Central memory CD4-positive, alpha-beta T cell (primary cell): ENCODE data around the gene ENTREP1.
"Not testable (repeated sequence)": the region's sequence is repeated elsewhere in the genome, so short reads cannot be mapped to it uniquely, and the experiment has no call there.

Source experiments
- DNase-seq: peaks from one replicate; pipeline ENCODE4 v3.0.0; 2022

ENTREP1 gene

DNA sequence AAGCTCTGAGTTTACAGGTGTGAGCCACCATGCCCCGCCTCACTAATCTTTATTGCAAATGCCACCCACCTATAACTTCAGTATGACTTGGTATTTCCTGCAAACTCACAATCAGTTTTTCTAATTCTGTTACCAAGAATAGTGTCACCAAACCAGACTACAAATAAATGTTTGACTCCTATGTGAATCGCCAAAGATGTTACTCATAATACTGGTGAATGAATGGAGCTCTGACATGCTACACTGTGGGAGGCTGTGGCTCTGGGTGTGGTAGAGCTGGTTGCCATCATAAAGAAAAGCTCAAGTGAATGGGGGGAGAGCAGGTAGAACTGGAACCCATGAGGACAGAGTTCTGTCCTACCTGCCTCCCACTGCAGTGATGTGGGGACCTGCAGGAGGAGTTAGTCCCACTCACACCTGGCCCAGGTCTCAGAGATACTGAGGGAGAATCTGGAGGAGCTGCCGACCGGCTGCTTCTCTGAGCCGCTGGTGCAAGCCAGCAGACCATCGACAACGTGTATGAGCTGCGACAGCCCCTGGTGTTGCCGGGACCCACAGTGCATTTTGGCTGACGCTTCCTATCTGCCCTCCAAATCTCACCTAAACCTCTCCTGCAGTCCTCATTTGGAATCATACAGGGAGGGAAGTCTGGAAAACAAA, 95.7 kb downstream of the ENTREP1 start:
- DNase-seq, result no peak

GRCh38 chr9:69421908-69422801, 97.1 kb downstream of the ENTREP1 start:
- peak; percentile 33 for DNase-seq

DNA sequence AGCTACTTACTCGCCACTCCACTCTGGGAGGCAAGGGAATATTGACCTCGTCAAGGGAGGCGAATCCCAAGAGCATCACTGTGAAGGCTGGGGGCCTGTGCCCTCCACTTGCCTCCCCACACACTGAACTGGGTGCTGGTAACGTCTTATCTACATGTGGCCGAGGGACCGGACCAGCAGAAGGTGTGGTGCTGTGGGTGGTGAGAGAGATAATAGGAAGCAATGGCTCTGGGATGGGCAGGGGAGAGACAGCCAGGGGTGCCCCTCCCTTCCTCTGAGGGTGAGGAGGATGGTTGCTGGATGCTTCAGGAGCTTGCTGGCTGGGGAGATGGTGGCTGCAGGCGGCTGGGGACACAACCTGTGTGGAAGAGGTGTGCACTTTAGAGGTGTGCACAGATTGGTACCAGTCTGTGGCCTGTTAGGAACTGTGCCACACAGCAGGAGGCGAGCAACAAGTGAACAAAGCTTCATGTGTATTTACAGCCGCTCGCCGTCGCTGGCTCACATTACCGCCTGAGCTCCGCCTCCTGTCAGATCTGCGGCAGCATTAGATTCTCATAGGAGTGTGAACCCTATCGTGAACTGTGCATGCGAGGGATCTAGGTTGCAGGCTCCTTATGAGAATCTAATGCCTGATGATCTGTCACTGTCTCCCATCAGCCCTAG, 100.3 kb downstream of the ENTREP1 start:
- no peak for DNase-seq

- DNase-seq, result no peak
Observed at GRCh38 chr9:69427286-69427685, 102.3 kb downstream of the ENTREP1 start.

DNA sequence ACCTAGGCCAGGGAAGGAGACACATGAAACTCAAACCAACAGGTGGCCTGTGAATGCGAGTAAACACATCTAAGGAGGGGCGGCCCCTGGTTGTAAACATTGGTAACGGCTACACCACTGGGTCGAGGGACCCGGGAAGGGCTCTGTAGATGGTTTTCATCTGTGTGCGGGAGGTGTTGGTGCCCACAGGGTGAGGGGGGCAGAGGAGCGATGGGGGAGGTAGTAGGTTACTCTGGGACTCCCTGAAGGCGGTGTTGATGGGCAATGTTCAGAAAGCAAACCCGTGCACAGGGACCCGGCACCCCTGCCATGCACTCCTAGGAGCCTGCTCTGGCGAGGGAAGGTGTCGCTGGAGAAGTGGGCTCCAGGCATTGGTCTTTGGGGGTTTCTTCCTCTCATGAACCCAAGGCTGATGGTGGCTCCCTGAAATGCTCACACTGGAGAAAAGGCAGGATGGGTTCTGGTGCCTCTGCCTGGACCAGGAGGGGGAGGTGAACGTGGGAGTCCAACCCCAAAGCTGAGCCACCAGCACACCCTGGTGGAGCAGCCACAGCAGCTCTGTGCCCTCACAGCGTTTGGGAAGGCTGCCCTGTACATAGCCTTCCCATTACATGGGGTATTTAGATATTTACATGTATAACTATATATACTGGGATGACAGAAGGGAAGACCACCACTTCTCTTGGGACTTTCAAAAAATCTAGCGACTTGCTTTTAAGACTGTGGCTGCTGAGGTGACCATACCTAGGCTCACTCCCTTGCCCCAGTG, 103.2 kb downstream of the ENTREP1 start:
- no peak for DNase-seq

GRCh38 chr9:69429281-69429680, 104.3 kb downstream of the ENTREP1 start:
- DNase-seq, result no peak

DNA sequence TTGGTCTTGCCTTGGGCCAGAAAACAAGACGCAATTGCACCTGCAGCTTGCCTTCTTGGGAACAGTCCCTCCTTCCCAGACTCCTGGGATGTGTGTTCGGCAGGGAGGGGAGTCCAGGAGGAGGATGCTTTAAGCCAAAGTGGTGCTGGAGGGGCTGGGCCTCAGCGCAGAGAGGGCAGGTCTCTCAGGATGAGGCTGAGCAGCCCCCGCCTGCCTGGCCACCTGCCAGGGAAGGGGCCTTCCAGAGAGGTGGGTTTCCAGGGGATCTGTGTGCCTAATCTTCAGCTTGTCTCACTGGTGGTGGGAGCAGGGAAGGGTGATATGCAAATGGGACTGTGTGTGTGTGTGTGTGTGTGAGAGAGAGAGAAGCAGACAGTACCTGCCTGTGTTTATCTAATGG, 105.2 kb downstream of the ENTREP1 start:
- no peak for DNase-seq

GRCh38 chr9:69431203-69431602, 106.2 kb downstream of the ENTREP1 start:
- no peak for DNase-seq

DNA sequence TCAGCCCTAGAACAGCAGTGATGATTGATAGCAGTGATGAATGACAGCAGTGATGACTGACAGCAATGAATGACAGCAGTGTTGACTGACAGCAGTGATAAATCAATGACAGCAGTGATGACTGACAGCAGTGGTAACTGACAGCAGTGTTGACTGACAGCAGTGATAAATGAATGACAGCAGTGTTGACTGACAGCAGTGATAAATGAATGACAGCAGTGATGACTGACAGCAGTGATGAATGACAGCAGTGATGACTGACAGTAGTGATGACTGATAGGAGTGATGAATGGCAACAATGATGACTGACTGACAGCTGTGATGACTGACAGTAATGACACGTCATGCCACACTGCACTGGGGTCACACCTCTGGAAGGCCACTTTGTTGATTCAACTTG, 106.8 kb downstream of the ENTREP1 start:
- DNase-seq, result no peak

GRCh38 chr9:69432623-69433022, 107.6 kb downstream of the ENTREP1 start:
- DNase-seq, result no peak

DNA sequence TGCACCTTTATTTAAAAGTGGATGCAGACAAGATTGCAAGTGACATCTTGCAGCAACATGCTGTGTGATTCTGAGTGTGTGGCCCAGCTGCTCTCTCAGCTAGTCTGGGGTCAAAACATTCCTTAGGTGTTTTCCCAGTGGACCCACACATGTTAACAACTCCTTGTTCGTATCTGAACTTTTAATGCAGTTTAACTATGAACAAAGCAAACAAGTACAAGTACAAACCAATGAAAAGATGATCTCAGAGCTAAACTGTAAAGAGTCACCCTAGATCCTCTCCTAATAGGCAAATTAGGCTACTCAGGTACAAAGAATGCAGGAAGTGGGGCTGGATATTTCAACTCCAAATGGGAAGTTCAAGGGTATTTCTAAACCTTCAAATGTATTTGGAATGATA, 108.4 kb downstream of the ENTREP1 start:
- no peak for DNase-seq

DNA sequence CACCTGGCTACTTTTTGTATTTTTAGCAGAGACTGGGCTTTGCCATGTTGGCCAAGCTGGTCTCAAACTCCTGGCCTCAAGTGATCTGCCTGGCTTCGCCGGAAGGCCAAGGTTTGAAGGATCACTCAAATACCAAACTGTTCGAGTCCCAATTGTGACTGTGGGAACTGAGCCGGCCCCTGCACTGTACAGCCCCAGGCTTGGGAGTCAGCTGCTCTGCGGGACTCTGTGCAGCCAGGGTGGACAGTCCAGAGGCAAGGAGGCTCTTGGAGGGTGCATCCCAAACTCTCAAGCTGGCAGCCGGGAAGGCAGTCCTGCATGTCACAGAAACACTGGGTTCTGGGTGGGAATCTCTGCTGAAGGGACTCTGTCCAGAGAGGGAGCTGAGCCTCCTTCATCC, 109.0 kb downstream of the ENTREP1 start:
- no peak for DNase-seq

GRCh38 chr9:69439654-69440053, 114.6 kb downstream of the ENTREP1 start:
- not testable (repeated sequence) for DNase-seq

- not testable (repeated sequence) for DNase-seq
Observed at GRCh38 chr9:69440254-69440955, 115.4 kb downstream of the ENTREP1 start.
